Measurements from ENCODE around the gene VPS13C.

GRCh38 chr15:62026487-62027262, 33.6 kb downstream of the VPS13C start:
- no peak for TF ChIP-seq CTCF (IDR thresholded peaks at IDR 0.05)
- no peak for TF ChIP-seq POLR2A (IDR thresholded peaks at IDR 0.05)
